ENCODE results near the gene P4HA3. TPM values are rescaled to one million over a fixed set of nuclear protein-coding genes. Genes with fewer than 3 reads are reported as not detected.

P4HA3 gene
- total RNA-seq, 4 donors from 2014 or later, result 0.71 to 2.1 (median 1.1) TPM

GRCh38 chr11:74253361-74253760 is 58.1 kb downstream of the P4HA3 start:
- WGBS, result 78% methylated on average over 8 of the region's 8 CpGs
- Histone ChIP-seq H3K27me3 (no peaks in the 10 kb centered on the region), H3K9me3 (no peaks in the 10 kb centered on the region), H3K4me1 (peaks cover 0 to 22% (median 15%) of the 10 kb centered on the region in 4 donors), H3K36me3 (peaks cover 31 to 69% (median 63%) of the 10 kb centered on the region in 4 donors), H3K4me3 (no peak overlapping the region), H3K27ac (replicated peaks in 1 of 4) (no peak overlapping the region)
- peak; percentile 66 for DNase-seq (ENCODE audit: extremely low spot score)
- intact Hi-C loops (cut with DNase I), result loop anchor here (10.0 kb wide), 1 partner anchor 321 kb away; no protein-coding TSS in a partner anchor
- TF ChIP-seq, protein P1, sequence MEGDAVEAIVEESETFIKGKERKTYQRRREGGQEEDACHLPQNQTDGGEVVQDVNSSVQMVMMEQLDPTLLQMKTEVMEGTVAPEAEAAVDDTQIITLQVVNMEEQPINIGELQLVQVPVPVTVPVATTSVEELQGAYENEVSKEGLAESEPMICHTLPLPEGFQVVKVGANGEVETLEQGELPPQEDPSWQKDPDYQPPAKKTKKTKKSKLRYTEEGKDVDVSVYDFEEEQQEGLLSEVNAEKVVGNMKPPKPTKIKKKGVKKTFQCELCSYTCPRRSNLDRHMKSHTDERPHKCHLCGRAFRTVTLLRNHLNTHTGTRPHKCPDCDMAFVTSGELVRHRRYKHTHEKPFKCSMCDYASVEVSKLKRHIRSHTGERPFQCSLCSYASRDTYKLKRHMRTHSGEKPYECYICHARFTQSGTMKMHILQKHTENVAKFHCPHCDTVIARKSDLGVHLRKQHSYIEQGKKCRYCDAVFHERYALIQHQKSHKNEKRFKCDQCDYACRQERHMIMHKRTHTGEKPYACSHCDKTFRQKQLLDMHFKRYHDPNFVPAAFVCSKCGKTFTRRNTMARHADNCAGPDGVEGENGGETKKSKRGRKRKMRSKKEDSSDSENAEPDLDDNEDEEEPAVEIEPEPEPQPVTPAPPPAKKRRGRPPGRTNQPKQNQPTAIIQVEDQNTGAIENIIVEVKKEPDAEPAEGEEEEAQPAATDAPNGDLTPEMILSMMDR (IDR thresholded peaks at IDR 0.05), result no peak
- TF ChIP-seq POLR2A (IDR thresholded peaks at IDR 0.05; ENCODE audit: low read depth), result no peak

GRCh38 chr11:74249496-74249895 is 61.9 kb downstream of the P4HA3 start:
- H3K9me3 ChIP-seq, result no peaks in the 10 kb centered on the region
- H3K36me3 ChIP-seq, result peaks cover 32 to 89% (median 79%) of the 10 kb centered on the region in 4 donors
- intact Hi-C loops (cut with DNase I), result no loop called here
- 90% methylated on average over 2 of the region's 2 CpGs for WGBS
- no peak for TF ChIP-seq POLR2AphosphoS5 (IDR thresholded peaks at IDR 0.05)
- no peak for DNase-seq (ENCODE audit: extremely low spot score)
- H3K27me3 ChIP-seq, result no peaks in the 10 kb centered on the region
- no peak overlapping the region for H3K4me3 ChIP-seq
- H3K4me1 ChIP-seq, result no peaks in the 10 kb centered on the region
- H3K27ac ChIP-seq (replicated peaks in 1 of 4), result no peak overlapping the region

GRCh38 chr11:74248469-74248868 is 63.0 kb downstream of the P4HA3 start:
- Histone ChIP-seq H3K27ac (replicated peaks in 1 of 4) (no peak overlapping the region), H3K9me3 (no peaks in the 10 kb centered on the region), H3K27me3 (no peaks in the 10 kb centered on the region), H3K4me3 (no peak overlapping the region), H3K4me1 (no peaks in the 10 kb centered on the region), H3K36me3 (peaks cover 22 to 80% (median 70%) of the 10 kb centered on the region in 4 donors)
- intact Hi-C loops (cut with DNase I), result no loop called here
- TF ChIP-seq POLR2A (IDR thresholded peaks at IDR 0.05; ENCODE audit: low read depth), result no peak
- no peak for TF ChIP-seq EP300 (IDR thresholded peaks at IDR 0.05)
- no peak for TF ChIP-seq POLR2AphosphoS5 (IDR thresholded peaks at IDR 0.05)
- TF ChIP-seq, protein P1 (IDR thresholded peaks at IDR 0.05), result no peak
- peak; percentile 47 for DNase-seq (ENCODE audit: extremely low spot score)
- 100% methylated on average over 1 of the region's 1 CpG for WGBS

DNA sequence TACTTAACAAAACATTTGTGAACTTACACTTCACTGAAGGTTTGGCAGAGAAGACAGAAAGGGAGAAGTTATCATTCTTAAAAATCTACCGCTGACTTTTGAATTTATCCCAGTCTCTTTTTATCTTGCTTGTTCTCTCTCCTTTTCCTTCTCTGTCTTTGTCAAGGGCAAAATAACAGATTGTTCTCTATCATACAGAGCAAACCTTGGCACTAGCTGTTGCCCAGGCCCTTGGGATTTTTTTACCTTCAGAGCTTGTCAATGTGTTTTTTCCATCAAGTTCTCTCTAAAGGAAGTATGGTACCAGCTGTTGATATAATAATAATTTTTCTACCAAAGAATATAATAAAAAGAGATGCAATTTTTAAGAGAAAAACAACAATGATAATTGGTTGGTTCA is 73.2 kb downstream of the P4HA3 start:
- peaks cover 21 to 84% (median 46%) of the 10 kb centered on the region in 4 donors for H3K36me3 ChIP-seq
- no peak for TF ChIP-seq EP300 (IDR thresholded peaks at IDR 0.05)
- TF ChIP-seq, protein P1 (IDR thresholded peaks at IDR 0.05), result no peak
- no peak for TF ChIP-seq POLR2AphosphoS5 (IDR thresholded peaks at IDR 0.05)
- no peak for TF ChIP-seq POLR2A (IDR thresholded peaks at IDR 0.05; ENCODE audit: low read depth)
- intact Hi-C loops (cut with DNase I), result no loop called here

GRCh38 chr11:74237541-74237940 is 73.9 kb downstream of the P4HA3 start:
- no peak overlapping the region for H3K27ac ChIP-seq (replicated peaks in 1 of 4)
- WGBS, result 96% methylated on average over 2 of the region's 2 CpGs
- H3K4me3 ChIP-seq, result no peak overlapping the region
- no peak for DNase-seq (ENCODE audit: extremely low spot score)
- TF ChIP-seq POLR2A (IDR thresholded peaks at IDR 0.05; ENCODE audit: low read depth), result no peak
- no peak for TF ChIP-seq POLR2AphosphoS5 (IDR thresholded peaks at IDR 0.05)
- TF ChIP-seq, protein P1 (IDR thresholded peaks at IDR 0.05), result no peak
- TF ChIP-seq EP300 (IDR thresholded peaks at IDR 0.05), result no peak
- H3K9me3 ChIP-seq, result no peaks in the 10 kb centered on the region
- peaks cover 21 to 79% (median 46%) of the 10 kb centered on the region in 4 donors for H3K36me3 ChIP-seq
- no peaks in the 10 kb centered on the region for H3K27me3 ChIP-seq
- intact Hi-C loops (cut with DNase I), result no loop called here
- peaks cover 0 to 4% (median 0%) of the 10 kb centered on the region in 4 donors for H3K4me1 ChIP-seq

More for the DNA sequence above, 73.2 kb downstream of the P4HA3 start:
- DNase-seq (ENCODE audit: extremely low spot score), result no peak
- no peak overlapping the region for H3K4me3 ChIP-seq
- no peak overlapping the region for H3K27ac ChIP-seq (replicated peaks in 1 of 4)
- 76% methylated on average over 1 of the region's 1 CpG for WGBS
- H3K4me1 ChIP-seq, result peaks cover 0 to 4% (median 0%) of the 10 kb centered on the region in 4 donors
- no peaks in the 10 kb centered on the region for H3K27me3 ChIP-seq
- no peaks in the 10 kb centered on the region for H3K9me3 ChIP-seq

All from esophagus muscularis mucosa (tissue), 4 donors.